Breast epithelium (tissue), 3 donors: ENCODE data around the gene CDC26.

Source experiments
- CTCF ChIP-seq, 3 donors: fragments of 450-650 bp; IDR thresholded peaks; one replicate each; pipeline ENCODE4 v1.5.1; 2016 to 2017; ENCODE audit warnings: antibody characterized with exemption in 3 of 3, mild to moderate bottlenecking in 3 of 3, moderate library complexity in 3 of 3
- POLR2A ChIP-seq: fragments of 450-650 bp; IDR thresholded peaks from one replicate; pipeline ENCODE4 v1.6.1; 2016; ENCODE audit warnings: antibody characterized with exemption, mild to moderate bottlenecking, moderate library complexity
- POLR2AphosphoS5 ChIP-seq, 3 donors: sonication (generic); formaldehyde crosslinking; IDR thresholded peaks; one replicate each; pipeline ENCODE4 v1.6.1; 2017; ENCODE audit warnings: antibody characterized with exemption in 3 of 3

- TF ChIP-seq CTCF (IDR thresholded peaks at IDR 0.05) = no peak
- TF ChIP-seq POLR2A = no peak
- TF ChIP-seq POLR2AphosphoS5 (IDR thresholded peaks at IDR 0.05) = no peak
Measured at GRCh38 chr9:113220467-113221002, 54.8 kb downstream of the CDC26 start.
